Effector CD4-positive, alpha-beta T cell (primary cell): Measurements from ENCODE around the gene CCSER1. TPM values are rescaled to one million over a fixed set of nuclear protein-coding genes. Genes with fewer than 3 reads are reported as not detected.

Experiments
- DNase-seq: peaks from one replicate; pipeline ENCODE4 v3.0.0-alpha.2; 2020
- total RNA-seq: gene quantifications from one replicate; lab custom pipeline; 2026; lab: John Stamatoyannopoulos, UW

The CCSER1 gene
- total RNA-seq: not detected

- no peak for DNase-seq
Measured at GRCh38 chr4:90127223-90127705, at the start of gene CCSER1. TSS of gene CCSER1 (plus strand) at chr4:90127394.

- DNase-seq: no peak
Measured at GRCh38 chr4:90078440-90078839, 48.8 kb upstream of the CCSER1 start.

- no peak for DNase-seq
Measured at GRCh38 chr4:90080116-90080515, 47.1 kb upstream of the CCSER1 start.

GRCh38 chr4:90081432-90082144 is 45.6 kb upstream of the CCSER1 start:
- DNase-seq: no peak

GRCh38 chr4:90082449-90082848 is 44.7 kb upstream of the CCSER1 start:
- DNase-seq: no peak

- no peak for DNase-seq
Measured at GRCh38 chr4:90084277-90084966, 42.8 kb upstream of the CCSER1 start.

- DNase-seq: no peak
Measured at GRCh38 chr4:90084967-90085295, 42.3 kb upstream of the CCSER1 start.

- DNase-seq: no peak
Measured at GRCh38 chr4:90093526-90093925, 33.7 kb upstream of the CCSER1 start.

GRCh38 chr4:90095000-90095399 is 32.2 kb upstream of the CCSER1 start:
- DNase-seq: no peak

- DNase-seq: no peak
Measured at GRCh38 chr4:90099812-90100211, 27.4 kb upstream of the CCSER1 start.

GRCh38 chr4:90103991-90104390 is 23.2 kb upstream of the CCSER1 start:
- no peak for DNase-seq

GRCh38 chr4:90105274-90105673 is 21.9 kb upstream of the CCSER1 start:
- DNase-seq: no peak

GRCh38 chr4:90112715-90113114 is 14.5 kb upstream of the CCSER1 start:
- no peak for DNase-seq

- DNase-seq: no peak
Measured at GRCh38 chr4:90113881-90114457, 13.2 kb upstream of the CCSER1 start.

- DNase-seq: no peak
Measured at GRCh38 chr4:90118527-90119195, 8.5 kb upstream of the CCSER1 start.

GRCh38 chr4:90120037-90120436 is 7.2 kb upstream of the CCSER1 start:
- no peak for DNase-seq

GRCh38 chr4:90120815-90121214 is 6.4 kb upstream of the CCSER1 start:
- no peak for DNase-seq

GRCh38 chr4:90121676-90122354 is 5.4 kb upstream of the CCSER1 start:
- no peak for DNase-seq

- DNase-seq: no peak
Measured at GRCh38 chr4:90122355-90122748, 4.8 kb upstream of the CCSER1 start.

- DNase-seq: no peak
Measured at GRCh38 chr4:90124276-90124675, 2.9 kb upstream of the CCSER1 start.

GRCh38 chr4:90126805-90127204 is 389 bp upstream of the CCSER1 start:
- no peak for DNase-seq

- DNase-seq: no peak
Measured at GRCh38 chr4:90127706-90128345, 632 bp downstream of the CCSER1 start.
